ENCODE results near the gene WDR76. TPM values are rescaled to one million over a fixed set of nuclear protein-coding genes. Genes with fewer than 3 reads are reported as not detected.

WDR76 gene
- polyA plus RNA-seq, 1 experiment = 1.5 TPM

DNA sequence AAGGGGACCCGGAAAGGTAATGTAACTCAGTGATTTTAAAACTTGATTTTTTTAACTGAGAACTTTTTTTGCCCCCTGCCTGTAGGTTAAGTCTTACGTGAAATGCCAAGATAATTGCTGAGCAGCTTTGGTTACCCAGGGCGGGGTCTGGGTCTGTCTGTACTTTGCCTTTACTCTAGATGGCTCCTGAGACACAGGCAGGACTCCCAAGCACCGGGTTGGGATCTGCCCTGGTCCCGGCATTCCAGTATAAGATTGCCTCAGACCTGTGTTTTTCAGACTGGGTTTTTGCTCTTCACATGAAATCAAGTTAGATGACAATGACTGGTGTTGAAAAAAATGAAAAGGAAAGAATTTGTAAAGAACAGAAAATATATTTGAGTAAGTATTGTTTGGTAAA lies 40.3 kb downstream of the WDR76 start:
- ChIA-PET CTCF (interaction anchor here (1.2 kb wide), 1 partner anchor 16 kb away, joined by 3 read pairs; no protein-coding TSS in a partner anchor), POLR2A (no interaction called here)
- Histone ChIP-seq H3K4me3 (ENCODE audit: low read depth, low read length) (no peak overlapping the region), H3K27me3 (ENCODE audit: control insufficient read depth, insufficient read depth, low read length) (no peaks in the 10 kb centered on the region), H3K36me3 (ENCODE audit: control insufficient read depth, insufficient read depth, low read length) (no peaks in the 10 kb centered on the region; the same call in 1 of the 2 replicates)
- no peak for DNase-seq (ENCODE audit: low read depth)
- TF ChIP-seq, protein P1, sequence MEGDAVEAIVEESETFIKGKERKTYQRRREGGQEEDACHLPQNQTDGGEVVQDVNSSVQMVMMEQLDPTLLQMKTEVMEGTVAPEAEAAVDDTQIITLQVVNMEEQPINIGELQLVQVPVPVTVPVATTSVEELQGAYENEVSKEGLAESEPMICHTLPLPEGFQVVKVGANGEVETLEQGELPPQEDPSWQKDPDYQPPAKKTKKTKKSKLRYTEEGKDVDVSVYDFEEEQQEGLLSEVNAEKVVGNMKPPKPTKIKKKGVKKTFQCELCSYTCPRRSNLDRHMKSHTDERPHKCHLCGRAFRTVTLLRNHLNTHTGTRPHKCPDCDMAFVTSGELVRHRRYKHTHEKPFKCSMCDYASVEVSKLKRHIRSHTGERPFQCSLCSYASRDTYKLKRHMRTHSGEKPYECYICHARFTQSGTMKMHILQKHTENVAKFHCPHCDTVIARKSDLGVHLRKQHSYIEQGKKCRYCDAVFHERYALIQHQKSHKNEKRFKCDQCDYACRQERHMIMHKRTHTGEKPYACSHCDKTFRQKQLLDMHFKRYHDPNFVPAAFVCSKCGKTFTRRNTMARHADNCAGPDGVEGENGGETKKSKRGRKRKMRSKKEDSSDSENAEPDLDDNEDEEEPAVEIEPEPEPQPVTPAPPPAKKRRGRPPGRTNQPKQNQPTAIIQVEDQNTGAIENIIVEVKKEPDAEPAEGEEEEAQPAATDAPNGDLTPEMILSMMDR (IDR thresholded peaks at IDR 0.05; ENCODE audit: insufficient read depth, low read depth, low read length) = no peak

DNA sequence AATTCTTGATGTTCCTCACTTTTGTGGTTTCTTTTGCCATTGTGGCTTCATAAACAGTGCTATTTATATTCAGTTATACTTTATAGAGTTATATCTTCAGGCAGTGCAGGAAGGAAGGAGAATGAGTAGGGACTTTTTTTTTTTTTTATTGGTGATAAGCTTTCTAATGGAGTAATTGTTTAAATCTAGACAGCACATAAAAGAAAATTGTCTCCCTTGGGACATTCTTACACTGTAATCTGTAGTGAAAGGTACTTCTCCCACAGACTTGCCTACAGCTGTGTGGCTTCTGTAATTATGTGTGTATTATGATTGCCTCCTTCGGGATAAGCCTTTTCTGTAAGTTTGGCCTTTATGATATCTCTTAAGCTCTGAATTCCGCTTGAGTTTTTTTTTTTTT lies 41.6 kb downstream of the WDR76 start:
- CTCF ChIA-PET = interaction anchor here (1.2 to 1.5 kb wide), 2 partner anchors 14 to 633 kb away, joined by 3 to 4 read pairs; no protein-coding TSS in a partner anchor
- TF ChIP-seq, protein P1 (IDR thresholded peaks at IDR 0.05; ENCODE audit: insufficient read depth, low read depth, low read length) = no peak
- no peak overlapping the region for H3K4me3 ChIP-seq (ENCODE audit: low read depth, low read length)
- H3K27me3 ChIP-seq (ENCODE audit: control insufficient read depth, insufficient read depth, low read length) = no peaks in the 10 kb centered on the region
- DNase-seq (ENCODE audit: low read depth) = no peak
- POLR2A ChIA-PET = no interaction called here
- no peaks in the 10 kb centered on the region for H3K36me3 ChIP-seq (ENCODE audit: control insufficient read depth, insufficient read depth, low read length)

DNA sequence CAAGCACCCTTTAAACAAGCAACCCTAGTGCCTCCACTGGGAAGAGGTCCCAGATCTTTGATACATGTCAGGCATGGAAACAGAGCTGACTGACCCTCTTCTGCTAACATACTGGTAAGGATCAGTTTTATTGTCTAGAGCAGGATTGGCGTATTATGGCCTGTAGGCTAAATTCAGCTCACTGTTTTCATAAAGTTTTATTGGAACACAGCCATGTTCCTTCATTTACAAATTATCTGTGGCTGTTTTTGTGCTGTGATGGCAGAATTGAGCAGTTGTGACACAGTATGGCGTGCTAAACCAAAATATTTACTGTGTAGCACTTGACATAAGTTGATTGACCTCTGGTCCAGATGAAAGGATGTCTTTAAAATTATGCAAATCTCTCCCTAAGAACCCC lies 45.0 kb downstream of the WDR76 start:
- H3K4me3 ChIP-seq (ENCODE audit: low read depth, low read length) = no peak overlapping the region
- no peak for DNase-seq (ENCODE audit: low read depth)
- TF ChIP-seq, protein P1 (IDR thresholded peaks at IDR 0.05; ENCODE audit: insufficient read depth, low read depth, low read length) = no peak
- POLR2A ChIA-PET = no interaction called here
- H3K36me3 ChIP-seq (ENCODE audit: control insufficient read depth, insufficient read depth, low read length) = no peaks in the 10 kb centered on the region
- no peaks in the 10 kb centered on the region for H3K27me3 ChIP-seq (ENCODE audit: control insufficient read depth, insufficient read depth, low read length)
- CTCF ChIA-PET = interaction anchor here (0.7 to 2.7 kb wide), 20 partner anchors 9 to 678 kb away, joined by 3 to 20 read pairs (median 4); no protein-coding TSS in a partner anchor

DNA sequence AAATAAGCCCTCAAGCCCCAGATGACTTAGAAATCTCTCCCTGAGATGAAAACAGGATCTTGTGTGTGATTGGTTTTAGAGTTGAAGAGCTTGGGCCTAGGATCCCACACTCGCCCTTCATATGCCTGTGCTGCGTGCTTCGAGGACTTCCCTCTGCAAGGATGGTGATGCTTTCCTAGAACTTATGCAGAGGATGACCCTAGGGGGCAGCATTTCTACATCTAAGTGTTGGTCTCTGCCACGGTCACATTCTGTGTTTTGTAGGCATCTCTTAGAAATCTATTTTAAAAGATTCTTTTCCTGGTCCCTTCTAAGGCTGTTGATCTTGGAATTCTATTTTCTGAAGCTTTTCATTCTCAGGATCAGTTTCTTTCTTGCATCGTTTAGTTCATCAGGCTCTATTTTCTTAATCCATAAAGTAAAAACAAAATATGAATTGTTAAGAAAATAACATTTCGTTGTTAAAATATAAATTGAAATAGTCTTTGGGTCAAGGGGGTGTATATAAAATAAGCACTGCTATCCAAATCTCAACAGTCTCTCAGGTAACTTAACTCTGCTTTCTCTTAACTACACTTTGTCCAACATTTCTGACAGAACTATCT lies 45.7 kb downstream of the WDR76 start:
- TF ChIP-seq, protein P1 (IDR thresholded peaks at IDR 0.05; ENCODE audit: insufficient read depth, low read depth, low read length) = peak; percentile 73
- Histone ChIP-seq H3K4me3 (ENCODE audit: low read depth, low read length) (no peak overlapping the region), H3K36me3 (ENCODE audit: control insufficient read depth, insufficient read depth, low read length) (no peaks in the 10 kb centered on the region), H3K27me3 (ENCODE audit: control insufficient read depth, insufficient read depth, low read length) (no peaks in the 10 kb centered on the region)
- ChIA-PET CTCF (interaction anchor here (0.7 to 2.7 kb wide), 18 partner anchors 9 to 677 kb away, joined by 3 to 20 read pairs (median 4); no protein-coding TSS in a partner anchor), POLR2A (no interaction called here)
- DNase-seq (ENCODE audit: low read depth) = peak; percentile 15

DNA sequence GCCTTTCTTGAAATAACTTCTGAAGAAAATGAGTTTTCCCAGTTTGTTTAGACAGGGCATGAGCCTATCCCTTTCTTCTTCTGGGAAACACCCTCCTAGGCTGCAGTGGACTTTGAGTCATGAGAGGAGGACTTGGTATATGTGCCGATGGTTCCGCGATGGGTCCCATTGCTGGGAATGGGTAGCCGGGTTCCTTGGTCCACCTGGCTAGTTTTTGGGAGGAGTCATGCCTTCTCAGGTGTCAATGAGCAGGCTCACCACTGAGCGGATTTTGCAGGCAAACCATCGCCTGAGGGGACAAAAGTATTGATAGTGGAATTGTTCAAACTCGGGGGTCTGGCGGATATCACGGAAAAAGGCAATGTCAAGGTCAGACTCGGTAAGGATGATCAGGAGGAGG lies 46.8 kb downstream of the WDR76 start:
- H3K4me3 ChIP-seq (ENCODE audit: low read depth, low read length) = no peak overlapping the region
- H3K36me3 ChIP-seq (ENCODE audit: control insufficient read depth, insufficient read depth, low read length) = no peaks in the 10 kb centered on the region
- POLR2A ChIA-PET = no interaction called here
- CTCF ChIA-PET = interaction anchor here (0.6 to 0.7 kb wide), 3 partner anchors 335 to 711 kb away, joined by 3 to 5 read pairs (median 3); no protein-coding TSS in a partner anchor
- no peak for DNase-seq (ENCODE audit: low read depth)
- H3K27me3 ChIP-seq (ENCODE audit: control insufficient read depth, insufficient read depth, low read length) = no peaks in the 10 kb centered on the region
- TF ChIP-seq, protein P1 (IDR thresholded peaks at IDR 0.05; ENCODE audit: insufficient read depth, low read depth, low read length) = no peak
